ENCODE data around the gene CASP7. TPM values are rescaled to one million over a fixed set of nuclear protein-coding genes. Genes with fewer than 3 reads are reported as not detected.

The CASP7 gene
- polyA plus RNA-seq, 6 donors from 2014 or later: 15.0 to 24.0 (median 18.3) TPM

GRCh38 chr10:113735913-113736312 lies 56.2 kb downstream of the CASP7 start:
- Mint-ChIP-seq H3K27ac (peak overlapping the region in 1 of 6 donors; percentile 52), H3K36me3 (peaks cover 0 to 5% of the 10 kb centered on the region in 2 donors), H3K4me3 (no peak overlapping the region), H3K4me1 (no peaks in the 10 kb centered on the region), H3K9me3 (peaks cover 0 to 4% (median 0%) of the 10 kb centered on the region in 7 donors), H3K27me3 (peaks cover 0 to 5% (median 0%) of the 10 kb centered on the region in 3 donors)
- DNase-seq (no peak), ATAC-seq (ENCODE audit: low read depth in 2 of 2) (no peak)

- Mint-ChIP-seq H3K4me1 (no peaks in the 10 kb centered on the region), H3K27me3 (peaks cover 0 to 5% (median 0%) of the 10 kb centered on the region in 3 donors), H3K27ac (peak overlapping the region in 1 of 6 donors; percentile 15), H3K9me3 (peaks cover 0 to 4% (median 0%) of the 10 kb centered on the region in 7 donors), H3K4me3 (no peak overlapping the region), H3K36me3 (peaks cover 0 to 5% of the 10 kb centered on the region in 2 donors)
- ATAC-seq (ENCODE audit: low read depth in 2 of 2) (no peak), DNase-seq (no peak)
Measured at GRCh38 chr10:113736576-113736975, 56.9 kb downstream of the CASP7 start.

DNA sequence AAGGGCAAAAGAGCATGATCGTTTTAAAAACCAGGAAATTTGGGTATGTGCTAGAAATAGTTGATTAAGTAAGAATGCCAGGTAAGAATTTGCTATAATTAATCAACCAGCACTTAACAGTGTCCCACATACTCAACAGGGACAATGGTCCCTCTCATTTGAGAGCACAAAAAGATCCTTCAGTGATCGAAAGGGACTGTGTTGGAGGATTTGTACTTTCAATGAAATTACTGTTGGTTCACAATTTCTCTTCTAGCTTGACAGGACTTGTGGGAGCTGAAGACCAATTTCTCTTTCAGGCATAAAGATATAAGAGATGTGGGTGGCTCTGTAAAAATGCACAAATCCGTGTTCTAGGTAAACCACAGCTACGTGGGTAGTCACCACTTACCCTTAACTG lies 59.3 kb downstream of the CASP7 start:
- DNase-seq (no peak), ATAC-seq (ENCODE audit: low read depth in 2 of 2) (no peak)
- no peak overlapping the region for H3K4me3 Mint-ChIP-seq
- no peaks in the 10 kb centered on the region for H3K4me1 Mint-ChIP-seq
- peaks cover 0 to 5% of the 10 kb centered on the region in 2 donors for H3K36me3 Mint-ChIP-seq
- H3K27ac Mint-ChIP-seq: no peak overlapping the region
- peaks cover 8 to 11% (median 9%) of the 10 kb centered on the region in 3 donors for H3K27me3 Mint-ChIP-seq
- H3K9me3 Mint-ChIP-seq: peaks cover 0 to 5% (median 0%) of the 10 kb centered on the region in 7 donors

DNA sequence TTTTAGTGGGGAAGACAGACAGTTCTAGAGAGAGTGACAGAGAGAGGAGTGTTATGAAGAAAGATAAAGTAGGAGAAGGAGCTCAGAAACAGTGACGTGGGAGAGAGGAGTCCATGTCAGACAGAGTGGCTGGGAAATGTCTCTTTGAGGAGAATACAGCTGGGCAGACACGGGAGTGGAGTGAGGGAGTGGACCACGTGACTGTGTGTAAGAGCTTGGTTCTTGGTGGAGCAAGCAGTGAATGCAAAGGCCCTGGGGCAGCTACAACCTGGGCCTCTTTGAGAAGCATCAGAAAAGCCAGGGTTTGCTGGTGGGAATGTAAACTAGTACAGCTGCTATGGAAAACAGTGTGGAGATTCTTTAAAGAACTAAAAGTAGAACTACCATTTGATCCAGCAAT lies 59.9 kb downstream of the CASP7 start:
- peaks cover 0 to 9% (median 0%) of the 10 kb centered on the region in 7 donors for H3K9me3 Mint-ChIP-seq
- peaks cover 13 to 16% (median 14%) of the 10 kb centered on the region in 3 donors for H3K27me3 Mint-ChIP-seq
- H3K27ac Mint-ChIP-seq: no peak overlapping the region

GRCh38 chr10:113740850-113741249 lies 61.1 kb downstream of the CASP7 start:
- DNase-seq (no peak), ATAC-seq (ENCODE audit: low read depth in 2 of 2) (no peak)
- Mint-ChIP-seq H3K4me1 (no peaks in the 10 kb centered on the region), H3K9me3 (peaks cover 0 to 9% (median 0%) of the 10 kb centered on the region in 7 donors), H3K4me3 (no peak overlapping the region), H3K36me3 (peaks cover 0 to 5% of the 10 kb centered on the region in 2 donors), H3K27ac (peak overlapping the region in 1 of 6 donors; percentile 61), H3K27me3 (peaks cover 15 to 25% (median 17%) of the 10 kb centered on the region in 3 donors)

More for the DNA sequence above, 59.9 kb downstream of the CASP7 start:
- no peak for ATAC-seq (ENCODE audit: low read depth in 2 of 2)
- no peak for DNase-seq
- Mint-ChIP-seq H3K4me3 (peak overlapping the region in 1 of 8 donors; percentile 22), H3K36me3 (peaks cover 0 to 5% of the 10 kb centered on the region in 2 donors), H3K4me1 (no peaks in the 10 kb centered on the region)

DNA sequence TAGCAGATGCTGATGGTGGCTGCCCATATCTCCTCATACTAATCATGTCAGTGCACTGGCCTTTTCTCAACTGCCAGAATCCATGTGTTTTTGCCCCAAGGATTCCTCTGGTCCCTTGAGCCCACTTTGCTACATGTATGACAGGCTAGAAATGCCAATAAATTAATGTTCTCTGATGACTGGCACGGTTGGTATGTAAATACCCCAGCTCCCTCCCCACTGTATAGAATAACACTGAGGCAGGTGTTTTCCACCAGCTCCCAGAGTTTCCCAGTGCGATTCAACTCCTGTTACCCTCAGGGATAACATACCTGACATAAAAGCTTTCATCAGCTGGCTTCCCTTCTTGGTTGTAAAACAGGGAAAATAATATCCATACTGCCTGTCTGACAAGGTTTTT lies 62.8 kb downstream of the CASP7 start:
- H3K4me3 Mint-ChIP-seq: no peak overlapping the region
- peaks cover 0 to 9% (median 0%) of the 10 kb centered on the region in 7 donors for H3K9me3 Mint-ChIP-seq
- ATAC-seq (ENCODE audit: low read depth in 2 of 2): no peak
- no peaks in the 10 kb centered on the region for H3K4me1 Mint-ChIP-seq
- peaks cover 18 to 31% (median 19%) of the 10 kb centered on the region in 3 donors for H3K27me3 Mint-ChIP-seq
- peaks cover 0 to 5% of the 10 kb centered on the region in 2 donors for H3K36me3 Mint-ChIP-seq
- no peak overlapping the region for H3K27ac Mint-ChIP-seq
- no peak for DNase-seq

GRCh38 chr10:113743594-113743993 lies 63.9 kb downstream of the CASP7 start:
- Mint-ChIP-seq H3K4me1 (no peaks in the 10 kb centered on the region), H3K27ac (no peak overlapping the region), H3K9me3 (peaks cover 0 to 9% (median 0%) of the 10 kb centered on the region in 7 donors), H3K27me3 (peaks cover 18 to 31% (median 22%) of the 10 kb centered on the region in 3 donors), H3K36me3 (peaks cover 0 to 5% of the 10 kb centered on the region in 2 donors), H3K4me3 (no peak overlapping the region)
- ATAC-seq (ENCODE audit: low read depth in 2 of 2) (no peak), DNase-seq (no peak)

- Mint-ChIP-seq H3K4me1 (no peaks in the 10 kb centered on the region), H3K9me3 (peaks cover 0 to 5% (median 0%) of the 10 kb centered on the region in 7 donors), H3K36me3 (no peaks in the 10 kb centered on the region), H3K27me3 (peaks cover 17 to 31% (median 18%) of the 10 kb centered on the region in 3 donors), H3K4me3 (no peak overlapping the region), H3K27ac (no peak overlapping the region)
- DNase-seq (no peak), ATAC-seq (ENCODE audit: low read depth in 2 of 2) (no peak)
Measured at GRCh38 chr10:113745374-113745773, 65.7 kb downstream of the CASP7 start.

DNA sequence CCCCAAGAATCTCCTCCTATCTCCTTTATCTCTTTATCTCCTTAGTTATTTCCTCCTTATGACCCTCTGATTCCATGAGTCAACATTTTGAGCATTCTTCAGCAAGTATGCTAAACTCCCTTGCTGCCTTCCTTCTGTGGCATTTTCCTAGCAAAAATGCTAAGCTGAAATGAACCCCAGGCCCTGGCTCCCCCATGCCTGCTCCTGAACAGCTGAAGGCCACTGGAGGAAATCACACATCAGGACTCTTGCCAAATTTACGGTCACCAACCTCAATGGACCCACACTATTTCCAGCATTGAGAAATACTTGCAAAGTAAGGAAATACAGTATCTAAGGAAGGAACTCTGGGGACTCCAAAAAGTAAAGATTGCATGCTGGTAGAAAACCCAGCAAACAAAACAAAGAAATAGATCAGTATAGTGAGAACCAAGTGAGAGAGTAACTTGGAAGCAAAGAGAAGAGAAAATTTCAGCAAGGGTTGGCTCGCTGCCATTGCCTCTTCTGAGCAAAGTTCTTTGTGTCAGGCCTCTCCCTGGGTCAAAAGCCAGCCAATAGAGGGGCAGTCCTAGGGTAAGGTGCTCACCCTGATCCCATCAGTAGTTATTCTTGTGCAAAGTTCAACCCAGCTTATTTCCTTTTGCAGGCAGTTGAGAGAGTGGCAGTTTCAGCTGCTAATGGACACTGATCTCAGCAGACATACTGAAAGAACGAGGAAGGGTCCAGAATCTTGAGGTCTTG lies 66.7 kb downstream of the CASP7 start:
- no peaks in the 10 kb centered on the region for H3K4me1 Mint-ChIP-seq
- H3K27ac Mint-ChIP-seq: no peak overlapping the region
- H3K36me3 Mint-ChIP-seq: no peaks in the 10 kb centered on the region
- ATAC-seq (ENCODE audit: low read depth in 2 of 2) (no peak), DNase-seq (no peak)
- H3K4me3 Mint-ChIP-seq: no peak overlapping the region
- H3K9me3 Mint-ChIP-seq: peaks cover 0 to 5% (median 0%) of the 10 kb centered on the region in 7 donors
- peaks cover 17 to 31% (median 18%) of the 10 kb centered on the region in 3 donors for H3K27me3 Mint-ChIP-seq

- H3K4me1 Mint-ChIP-seq: peaks cover 0 to 3% (median 0%) of the 10 kb centered on the region in 3 donors
- no peaks in the 10 kb centered on the region for H3K9me3 Mint-ChIP-seq
- H3K4me3 Mint-ChIP-seq: no peak within 1 kb of the TSS
- no peak for DNase-seq
- H3K27me3 Mint-ChIP-seq: peaks cover 10 to 33% (median 26%) of the 10 kb centered on the region in 3 donors
- no peaks in the 10 kb centered on the region for H3K36me3 Mint-ChIP-seq
- ATAC-seq (ENCODE audit: low read depth in 2 of 2): no peak
- no peak within 1 kb of the TSS for H3K27ac Mint-ChIP-seq
Measured at GRCh38 chr10:113751181-113751732, 71.5 kb downstream of the CASP7 start, which contains the start of gene PLEKHS1. TSS of gene PLEKHS1 (plus strand) at chr10:113751682. CDS start at chr10:113755278, 3,596 bp downstream.

GRCh38 chr10:113752553-113752952 lies 72.8 kb downstream of the CASP7 start:
- H3K27ac Mint-ChIP-seq: no peak overlapping the region
- no peaks in the 10 kb centered on the region for H3K36me3 Mint-ChIP-seq
- peaks cover 14 to 30% (median 30%) of the 10 kb centered on the region in 3 donors for H3K27me3 Mint-ChIP-seq
- H3K4me1 Mint-ChIP-seq: peaks cover 0 to 3% (median 0%) of the 10 kb centered on the region in 3 donors
- H3K9me3 Mint-ChIP-seq: no peaks in the 10 kb centered on the region
- no peak overlapping the region for H3K4me3 Mint-ChIP-seq
- no peak for ATAC-seq (ENCODE audit: low read depth in 2 of 2)
- no peak for DNase-seq

- no peak for ATAC-seq (ENCODE audit: low read depth in 2 of 2)
- peaks cover 0 to 3% (median 0%) of the 10 kb centered on the region in 3 donors for H3K4me1 Mint-ChIP-seq
Measured at GRCh38 chr10:113753020-113753692, 73.4 kb downstream of the CASP7 start.

GRCh38 chr10:113754125-113754524 lies 74.4 kb downstream of the CASP7 start:
- Mint-ChIP-seq H3K4me1 (peaks cover 0 to 3% (median 0%) of the 10 kb centered on the region in 3 donors), H3K4me3 (no peak overlapping the region), H3K27ac (no peak overlapping the region), H3K9me3 (no peaks in the 10 kb centered on the region), H3K36me3 (no peaks in the 10 kb centered on the region), H3K27me3 (peaks cover 14 to 30% (median 28%) of the 10 kb centered on the region in 3 donors)
- DNase-seq: no peak
- ATAC-seq (ENCODE audit: low read depth in 2 of 2): no peak

More at GRCh38 chr10:113753020-113753692, 73.4 kb downstream of the CASP7 start:
- no peaks in the 10 kb centered on the region for H3K36me3 Mint-ChIP-seq
- H3K4me3 Mint-ChIP-seq: no peak overlapping the region
- no peak overlapping the region for H3K27ac Mint-ChIP-seq
- no peak for DNase-seq
- peaks cover 14 to 30% (median 28%) of the 10 kb centered on the region in 3 donors for H3K27me3 Mint-ChIP-seq
- no peaks in the 10 kb centered on the region for H3K9me3 Mint-ChIP-seq
